HepG2 (cell line): ENCODE data around the gene MMP23B. TPM values are rescaled to one million over a fixed set of nuclear protein-coding genes. Genes with fewer than 3 reads are reported as not detected.

Experiments used
- ATAC-seq: fragments of 200-7000 bp; cut with Tn5 transposase; 3 replicates; pipeline ENCODE4 v1.9.1; 2020; ENCODE audit warnings: mild to moderate bottlenecking, moderate library complexity
- BruUV-seq: library from RNA; stranded (reverse); fragments of 400-500 nt; replicated peaks from 2 replicates; lab custom pipeline; 2021; lab: Mats Ljungman, UMichigan
- CTCF ChIA-PET: fragments of 300-600 bp; formaldehyde crosslinking; extraction: SDS; loops from one replicate; lab custom pipeline; 2021; ENCODE audit warnings: low total read pairs, inconsistent platforms, low intra/inter-chr PET ratio; lab: Yijun Ruan, JAX
- POLR2A ChIA-PET: fragments of 350-600 bp; sonication (Branson Sonifier 250); formaldehyde crosslinking; loops from one replicate; lab custom pipeline; 2020; ENCODE audit warnings: antibody characterized with exemption, inconsistent platforms; lab: Yijun Ruan, JAX
- DNase-seq: peaks from one replicate; pipeline ENCODE4 v3.0.0-alpha.2; 2015; ENCODE audit warnings: low spot score
- FAIRE-seq: peaks from 3 replicates; lab custom pipeline; 2011; peaks lifted over from hg19 to GRCh38; lab: Jason Lieb, UNC
- H2AFZ ChIP-seq: one replicate; pipeline ENCODE4 v1.6.1; 2011; ENCODE audit warnings: low read length, inconsistent platforms
- H3K27ac ChIP-seq: fragments of 300-600 bp; 3 replicates; pipeline ENCODE4 v1.8.0; 2011; ENCODE audit warnings: mixed run types, mild to moderate bottlenecking, mixed read lengths, low read length, inconsistent platforms; ENCODE audit not compliant: insufficient read depth; ENCODE audit errors: extremely low read length
- H3K27me3 ChIP-seq, 2 experiments: fragments of 200-600 bp in 1 of 2; 2 replicates in 1 of 2; 3 replicates in 1 of 2; pipeline versions ENCODE4 v1.6.0 to v1.8.0; 2011; ENCODE audit warnings: low read length in 2 of 2, mild to moderate bottlenecking in 2 of 2, moderate library complexity in 2 of 2, inconsistent platforms in 1 of 2; ENCODE audit not compliant: insufficient read depth in 2 of 2, control insufficient read depth in 1 of 2
- H3K36me3 ChIP-seq, 2 experiments: fragments of 200-600 bp in 1 of 2; replicated peaks in 1 of 2; 2 replicates in 1 of 2; 3 replicates in 1 of 2; pipeline versions ENCODE4 v1.5.1 to v1.8.0; 2011; ENCODE audit warnings: low read length in 2 of 2, inconsistent platforms in 1 of 2; ENCODE audit not compliant: insufficient read depth in 2 of 2, control insufficient read depth in 1 of 2
- H3K4me1 ChIP-seq: 2 replicates; pipeline ENCODE4 v1.5.1; 2012; ENCODE audit warnings: low read length, inconsistent platforms; ENCODE audit not compliant: insufficient read depth
- H3K4me2 ChIP-seq: 2 replicates; pipeline ENCODE4 v1.6.0; 2011; ENCODE audit warnings: low read depth, low read length, inconsistent platforms
- H3K4me3 ChIP-seq, 3 experiments: fragments of 200-600 bp in 1 of 3; sonication (generic), shearing (Covaris generic) in 1 of 3; replicated peaks in 1 of 3; 2 replicates each; pipeline ENCODE4 v1.5.1; 2011 to 2016; ENCODE audit warnings: low read length in 3 of 3, inconsistent platforms in 2 of 3, low read depth in 2 of 3, mild to moderate bottlenecking in 2 of 3, control low read depth in 1 of 3, mixed read lengths in 1 of 3; ENCODE audit not compliant: insufficient read depth in 1 of 3
- H3K79me2 ChIP-seq: one replicate; pipeline ENCODE4 v1.6.1; 2011; ENCODE audit warnings: low read length, inconsistent platforms; ENCODE audit not compliant: insufficient read depth
- H3K9ac ChIP-seq: 2 replicates; pipeline ENCODE4 v1.6.0; 2011; ENCODE audit warnings: mild to moderate bottlenecking, low read depth, low read length, inconsistent platforms; ENCODE audit not compliant: insufficient read depth
- H3K9me3 ChIP-seq: 2 replicates; pipeline ENCODE4 v1.5.1; 2012; ENCODE audit warnings: mild to moderate bottlenecking, low read length
- H4K20me1 ChIP-seq: 2 replicates; pipeline ENCODE4 v1.6.0; 2011; ENCODE audit warnings: inconsistent platforms, mild to moderate bottlenecking, low read length, moderate library complexity; ENCODE audit not compliant: insufficient read depth
- AGO2 ChIP-seq: fragments of 200-400 bp; formaldehyde crosslinking; optimal IDR thresholded peaks from 2 replicates; pipeline ENCODE3; 2017; ENCODE audit warnings: mild to moderate bottlenecking, low read depth, low read length, moderate library complexity
- ATF6 ChIP-seq: sonication (generic); formaldehyde crosslinking; conservative IDR thresholded peaks from 2 replicates; pipeline ENCODE4 v1.4.0; 2020; ENCODE audit warnings: missing genetic modification reagents
- ATM ChIP-seq: fragments of 450-650 bp; IDR thresholded peaks from 2 replicates; pipeline ENCODE4 v1.7.1; 2017; ENCODE audit warnings: mild to moderate bottlenecking, borderline replicate concordance
- HNF4A ChIP-seq: sonication (generic); formaldehyde crosslinking; IDR thresholded peaks from 2 replicates; pipeline ENCODE4 v1.4.0; 2020; ENCODE audit warnings: missing genetic modification reagents
- HNRNPLL ChIP-seq: fragments of 200-400 bp; formaldehyde crosslinking; IDR thresholded peaks from 2 replicates; pipeline ENCODE4 v1.6.1; 2017; ENCODE audit warnings: mild to moderate bottlenecking, low read depth, low read length; ENCODE audit not compliant: poor library complexity, severe bottlenecking
- NFE2L2 ChIP-seq: fragments of 150-350 bp; IDR thresholded peaks from 2 replicates; pipeline ENCODE4 v1.6.1; 2014; ENCODE audit warnings: low read length
- SKIL ChIP-seq: sonication (generic); formaldehyde crosslinking; IDR thresholded peaks from 2 replicates; pipeline ENCODE4 v1.8.0; 2022; ENCODE audit warnings: missing genetic modification reagents, mild to moderate bottlenecking, moderate library complexity, borderline replicate concordance
- ZNF766 ChIP-seq: sonication (generic); formaldehyde crosslinking; IDR thresholded peaks from 2 replicates; pipeline ENCODE4 v1.5.0; 2020; ENCODE audit warnings: missing genetic modification reagents, borderline replicate concordance
- ZNF784 ChIP-seq: sonication (generic); formaldehyde crosslinking; IDR thresholded peaks from 2 replicates; pipeline ENCODE4 v1.5.1; 2020; ENCODE audit warnings: missing genetic modification reagents, mild to moderate bottlenecking, borderline replicate concordance
- ZNF850 ChIP-seq: sonication (generic); formaldehyde crosslinking; conservative IDR thresholded peaks from 2 replicates; pipeline ENCODE4 v1.9.0; 2021; ENCODE audit warnings: mild to moderate bottlenecking, missing genetic modification reagents
- WGBS: methylation state at CpG from one replicate; pipeline ENCODE4 v1.1.6; 2017; ENCODE audit warnings: low lambda C conversion rate; 5-methylcytosine and 5-hydroxymethylcytosine counted together
- in situ Hi-C: cut with HindIII; loops from 2 replicates; pipeline ENCODE4 v1.10.0; 2017; ENCODE audit warnings: low pct_unique_long_range_greater_than_20kb; ENCODE audit not compliant: extremely low pct_ligation_motif_present
- intact Hi-C: fragments of 100-400 bp; cut with micrococcal nuclease; formaldehyde crosslinking; loops from one replicate; pipeline ENCODE4 v1.10.0; 2022; ENCODE audit not compliant: unreplicated experiment
- polyA plus RNA-seq, 8 experiments: library from polyadenylated mRNA; depleted of rRNA in 3 of 8; stranded (reverse) in 7 of 8; unstranded in 1 of 8; fragments of >200 nt; fragmentation: Illumina TruSeq in 4 of 8; extraction: Trizol in 4 of 8; gene quantifications; 2 replicates each; pipeline versions ENCODE4 v1.2.1 to v1.2.3, GENCODE V29; 2011 to 2016; ENCODE audit warnings: low read depth in 4 of 8, missing spikeins in 1 of 8, mixed read lengths in 1 of 8; ENCODE audit not compliant: insufficient read depth in 1 of 8
- total RNA-seq, 5 experiments: library from RNA; depleted of rRNA; stranded (reverse); fragments of >200 nt; fragmentation: Illumina TruSeq; extraction: Trizol; gene quantifications; 2 replicates each; pipeline ENCODE4 v1.2.3, GENCODE V29; 2016; ENCODE audit warnings: low read depth in 1 of 5

The MMP23B gene
- total and polyA plus RNA-seq, 2 of the 13 experiments (the other 11 are each of a cell fraction or from before 2014, with no cell fraction given) = 0.61 to 0.75 TPM

GRCh38 chr1:1627261-1627828 is 4.6 kb upstream of the MMP23B start:
- no peak overlapping the region for H3K27ac ChIP-seq
- intact Hi-C loops = no loop called here
- H3K4me2 ChIP-seq = no peak overlapping the region
- in situ Hi-C loops = no loop called here
- ATAC-seq = no peak
- no peak overlapping the region for H3K4me3 ChIP-seq
- CTCF ChIA-PET = no interaction called here
- no peaks in the 10 kb centered on the region for H3K4me1 ChIP-seq
- 100% methylated on average over 8 of the region's 37 CpGs for WGBS
- FAIRE-seq = no peak
- no TSS peak for BruUV-seq
- no peaks in the 10 kb centered on the region for H4K20me1 ChIP-seq
- no peak for DNase-seq
- H3K9ac ChIP-seq = no peak overlapping the region
- H3K9me3 ChIP-seq = no peaks in the 10 kb centered on the region
- TF ChIP-seq ZNF766 (no peak), HNF4A (CRISPR knock-in tag) (no peak), ATM (no peak), HNRNPLL (no peak), AGO2 (peak; percentile 47)
- H2AFZ ChIP-seq = no peak overlapping the region
- POLR2A ChIA-PET = no interaction called here
- no peaks in the 10 kb centered on the region for H3K79me2 ChIP-seq
- peaks cover 0 to 2% of the 10 kb centered on the region in 2 experiments; a peak in 1 of 5 replicates for H3K36me3 ChIP-seq
- H3K27me3 ChIP-seq = no peaks in the 10 kb centered on the region

- BruUV-seq = TSS peak; percentile 50
- ChIA-PET POLR2A (no interaction called here), CTCF (no interaction called here)
- TF ChIP-seq NFE2L2 (no peak), SKIL (CRISPR knock-in tag) (no peak), ZNF850 (CRISPR knock-in tag) (no peak), ZNF784 (CRISPR knock-in tag) (no peak), ATF6 (CRISPR knock-in tag) (no peak), AGO2 (peak; percentile 48)
- in situ Hi-C loops = no loop called here
- no peak overlapping the region for H3K4me2 ChIP-seq
- FAIRE-seq (no peak), DNase-seq (no peak), ATAC-seq (no peak)
- intact Hi-C loops = no loop called here
- H3K27me3 ChIP-seq = no peaks in the 10 kb centered on the region
- no peak overlapping the region for H3K27ac ChIP-seq
- H2AFZ ChIP-seq = no peak overlapping the region
- peaks cover 0 to 2% of the 10 kb centered on the region in 2 experiments; a peak in 1 of 5 replicates for H3K36me3 ChIP-seq
- no peaks in the 10 kb centered on the region for H3K4me1 ChIP-seq
- WGBS = 94% methylated on average over 6 of the region's 53 CpGs
- no peaks in the 10 kb centered on the region for H3K9me3 ChIP-seq
- no peaks in the 10 kb centered on the region for H3K79me2 ChIP-seq
- H4K20me1 ChIP-seq = no peaks in the 10 kb centered on the region
- no peak overlapping the region for H3K4me3 ChIP-seq
- no peak overlapping the region for H3K9ac ChIP-seq
Observed at GRCh38 chr1:1627829-1628753, 3.9 kb upstream of the MMP23B start.
